ENCODE results near the gene CHRM1. TPM values are rescaled to one million over a fixed set of nuclear protein-coding genes. Genes with fewer than 3 reads are reported as not detected.
A peak's percentile ranks its signal among the peaks of the same experiment; 100 is the strongest.

Gene CHRM1
- total RNA-seq, 2 experiments from 2014 or later = not detected

- no peak for TF ChIP-seq CTCF (IDR thresholded peaks at IDR 0.05)
- CTCF ChIA-PET = interaction anchor here (0.6 to 3.6 kb wide), 2 partner anchors 93 to 560 kb away, joined by 3 to 35 read pairs; partner anchors contain the start of gene TMEM179B
- Histone ChIP-seq H3K4me3 (ENCODE audit: low read length) (no peak overlapping the region), H3K27ac (ENCODE audit: low read depth in 1 of 2, low read length in 2 of 2) (no peak overlapping the region), H3K27me3 (ENCODE audit: control insufficient read depth in 1 of 2, insufficient read depth in 2 of 2, low read length in 2 of 2) (no peaks in the 10 kb centered on the region), H3K36me3 (ENCODE audit: insufficient read depth, low read length) (peaks cover 20% of the 10 kb centered on the region), H3K4me1 (ENCODE audit: insufficient read depth, low read length) (peaks cover 41% of the 10 kb centered on the region), H3K9me3 (ENCODE audit: control insufficient read depth in 1 of 2, insufficient read depth in 1 of 2, low read length in 2 of 2) (no peaks in the 10 kb centered on the region)
- peak overlapping the region; percentile 93 for H3K4me3 Mint-ChIP-seq
- POLR2A ChIA-PET = interaction anchor here (1.2 to 3.9 kb wide), 3 partner anchors 24 to 281 kb away, joined by 3 to 78 read pairs (median 44); partner anchors contain the start of gene TMEM179B
- H3K9me3 Mint-ChIP-seq = no peaks in the 10 kb centered on the region
- ATAC-seq (ENCODE audit: poor library complexity) (no peak), DNase-seq (no peak)
- H3K36me3 Mint-ChIP-seq (ENCODE audit: low read depth) = peaks cover 45% of the 10 kb centered on the region
- peak overlapping the region; percentile 100 for H3K27ac Mint-ChIP-seq
- H3K27me3 Mint-ChIP-seq = no peaks in the 10 kb centered on the region
- peaks cover 44% of the 10 kb centered on the region for H3K4me1 Mint-ChIP-seq (ENCODE audit: low read depth)
- intact Hi-C loops (cut with DNase I, micrococcal nuclease) = no loop called here
Measured at GRCh38 chr11:62879235-62879978, 41.8 kb downstream of the CHRM1 start.

- Histone ChIP-seq H3K27me3 (ENCODE audit: control insufficient read depth in 1 of 2, insufficient read depth in 2 of 2, low read length in 2 of 2) (no peaks in the 10 kb centered on the region), H3K4me3 (ENCODE audit: low read length) (no peak overlapping the region), H3K27ac (ENCODE audit: low read depth in 1 of 2, low read length in 2 of 2) (no peak overlapping the region), H3K36me3 (ENCODE audit: insufficient read depth, low read length) (no peaks in the 10 kb centered on the region), H3K4me1 (ENCODE audit: insufficient read depth, low read length) (peaks cover 16% of the 10 kb centered on the region), H3K9me3 (ENCODE audit: control insufficient read depth in 1 of 2, insufficient read depth in 1 of 2, low read length in 2 of 2) (no peaks in the 10 kb centered on the region)
- Mint-ChIP-seq H3K4me3 (no peak overlapping the region), H3K27me3 (no peaks in the 10 kb centered on the region), H3K36me3 (ENCODE audit: low read depth) (peaks cover 24% of the 10 kb centered on the region), H3K4me1 (ENCODE audit: low read depth) (peaks cover 18% of the 10 kb centered on the region), H3K27ac (no peak overlapping the region), H3K9me3 (no peaks in the 10 kb centered on the region)
- ChIA-PET CTCF (no interaction called here), POLR2A (no interaction called here)
- no peak for TF ChIP-seq CTCF (IDR thresholded peaks at IDR 0.05)
- intact Hi-C loops (cut with DNase I, micrococcal nuclease) = no loop called here
- ATAC-seq (ENCODE audit: poor library complexity) = no peak
- DNase-seq = no peak
Measured at GRCh38 chr11:62876712-62877111, 44.5 kb downstream of the CHRM1 start.

GRCh38 chr11:62875698-62876478, 45.3 kb downstream of the CHRM1 start:
- Mint-ChIP-seq H3K9me3 (no peaks in the 10 kb centered on the region), H3K36me3 (ENCODE audit: low read depth) (peaks cover 16% of the 10 kb centered on the region), H3K4me1 (ENCODE audit: low read depth) (peaks cover 14% of the 10 kb centered on the region), H3K27me3 (no peaks in the 10 kb centered on the region), H3K27ac (no peak overlapping the region), H3K4me3 (no peak overlapping the region)
- H3K36me3 ChIP-seq (ENCODE audit: insufficient read depth, low read length) = no peaks in the 10 kb centered on the region
- no peak overlapping the region for H3K27ac ChIP-seq (ENCODE audit: low read depth in 1 of 2, low read length in 2 of 2)
- ChIA-PET CTCF (interaction anchor here (1.8 kb wide), 1 partner anchor 89 kb away, joined by 7 read pairs; no protein-coding TSS in a partner anchor), POLR2A (interaction anchor here (0.9 kb wide), 1 partner anchor 13 kb away, joined by 3 read pairs; no protein-coding TSS in a partner anchor)
- DNase-seq (no peak), ATAC-seq (ENCODE audit: poor library complexity) (no peak)
- H3K9me3 ChIP-seq (ENCODE audit: control insufficient read depth in 1 of 2, insufficient read depth in 1 of 2, low read length in 2 of 2) = no peaks in the 10 kb centered on the region
- no peak for TF ChIP-seq CTCF (IDR thresholded peaks at IDR 0.05)
- H3K4me1 ChIP-seq (ENCODE audit: insufficient read depth, low read length) = peaks cover 14% of the 10 kb centered on the region
- intact Hi-C loops (cut with DNase I, micrococcal nuclease) = no loop called here
- H3K4me3 ChIP-seq (ENCODE audit: low read length) = no peak overlapping the region
- H3K27me3 ChIP-seq (ENCODE audit: control insufficient read depth in 1 of 2, insufficient read depth in 2 of 2, low read length in 2 of 2) = no peaks in the 10 kb centered on the region

Data from CD4-positive, alpha-beta T cell (primary cell).